Muscle layer of duodenum (tissue), 2 donors: ENCODE data around the gene PRDM16.

Source experiments
- H3K27ac ChIP-seq: one replicate; pipeline ENCODE4 v1.7.0; 2013; ENCODE audit warnings: mild to moderate bottlenecking, low read length
- H3K27me3 ChIP-seq: one replicate; pipeline ENCODE4 v1.7.0; 2013; ENCODE audit warnings: low read depth, mild to moderate bottlenecking, control low read depth, low read length
- H3K36me3 ChIP-seq, 2 donors: one replicate each; pipeline ENCODE4 v1.7.0; 2013; ENCODE audit warnings: low read length in 2 of 2, control low read depth in 1 of 2, mild to moderate bottlenecking in 1 of 2; ENCODE audit not compliant: insufficient read depth in 2 of 2, control insufficient read depth in 1 of 2
- H3K4me1 ChIP-seq, 2 donors: one replicate each; pipeline ENCODE4 v1.7.0; 2013; ENCODE audit warnings: low read length in 2 of 2, mild to moderate bottlenecking in 2 of 2, control low read depth in 1 of 2, moderate library complexity in 1 of 2; ENCODE audit not compliant: insufficient read depth in 2 of 2, control insufficient read depth in 1 of 2
- H3K4me3 ChIP-seq, 2 donors: one replicate each; pipeline ENCODE4 v1.7.0; 2013; ENCODE audit warnings: low read length in 2 of 2, low read depth in 1 of 2, mild to moderate bottlenecking in 1 of 2
- H3K9me3 ChIP-seq, 2 donors: one replicate each; pipeline ENCODE4 v1.7.0; 2013; ENCODE audit warnings: low read length in 2 of 2, control low read depth in 1 of 2, mild to moderate bottlenecking in 1 of 2; ENCODE audit not compliant: control insufficient read depth in 1 of 2
- donor health status: healthy.

The PRDM16 gene

DNA sequence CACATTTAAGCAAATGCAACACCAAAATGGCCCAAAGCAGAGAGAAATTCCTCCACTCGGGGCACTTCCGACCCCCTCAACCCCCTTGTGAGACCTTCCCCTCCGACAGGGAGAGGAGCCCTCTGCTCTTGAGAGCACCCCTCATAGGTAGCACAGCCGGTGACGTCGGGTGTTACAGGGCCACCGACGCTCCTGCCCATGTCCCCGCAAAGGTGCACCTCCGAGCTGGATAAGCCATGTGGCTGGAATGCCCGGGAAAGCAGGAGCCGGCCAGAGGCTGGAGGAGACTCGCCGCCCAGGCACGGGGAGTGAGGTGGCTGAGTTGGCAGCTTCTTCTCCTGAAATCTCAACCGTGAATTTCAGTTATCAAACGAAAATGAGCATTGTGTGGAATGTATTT is 318.4 kb downstream of the PRDM16 start:
- H3K27me3 ChIP-seq: peaks cover 12% of the 10 kb centered on the region
- no peak overlapping the region for H3K27ac ChIP-seq
- H3K4me3 ChIP-seq: no peak overlapping the region
- H3K36me3 ChIP-seq: no peaks in the 10 kb centered on the region
- H3K4me1 ChIP-seq: no peaks in the 10 kb centered on the region
- H3K9me3 ChIP-seq: no peaks in the 10 kb centered on the region

DNA sequence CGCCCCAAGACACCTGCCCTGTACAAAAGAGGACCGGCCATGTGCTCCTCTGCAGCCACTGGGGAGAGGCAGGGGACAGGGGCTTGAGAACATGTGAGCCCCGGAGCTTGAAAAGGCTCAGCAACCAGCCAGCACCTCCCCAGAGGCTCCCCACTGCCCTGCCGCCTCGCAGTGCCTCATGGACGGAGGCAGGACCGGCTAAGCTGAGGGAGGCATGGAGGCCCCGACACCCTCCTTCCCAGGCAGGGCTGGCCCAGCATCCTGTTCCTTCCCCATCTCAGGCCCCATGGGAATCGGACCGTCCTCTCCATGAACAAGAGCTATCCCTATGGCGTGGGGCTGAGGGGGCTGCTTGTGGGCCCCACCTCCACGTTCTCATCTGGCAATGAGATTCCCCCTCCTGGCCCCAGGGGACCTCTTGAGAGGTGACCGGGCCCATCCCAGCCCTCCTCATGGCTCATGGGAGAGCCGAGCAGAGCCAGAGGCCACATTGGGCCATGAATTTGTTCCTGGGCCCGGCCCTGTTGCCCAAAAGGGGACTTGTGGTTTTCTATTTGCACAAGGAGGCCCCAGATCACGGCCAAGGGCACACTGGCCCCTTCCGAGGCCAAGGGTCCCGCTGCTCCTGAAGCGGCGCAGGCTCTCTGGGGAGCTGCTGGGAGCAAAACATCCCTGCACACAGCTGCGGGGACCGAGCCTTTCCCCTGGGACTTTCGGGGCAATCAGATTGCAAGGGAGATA is 320.3 kb downstream of the PRDM16 start:
- peaks cover 0 to 11% of the 10 kb centered on the region in 2 donors for H3K4me1 ChIP-seq
- H3K27ac ChIP-seq: no peak overlapping the region
- no peaks in the 10 kb centered on the region for H3K9me3 ChIP-seq
- H3K4me3 ChIP-seq: no peak overlapping the region
- no peaks in the 10 kb centered on the region for H3K36me3 ChIP-seq
- peaks cover 16% of the 10 kb centered on the region for H3K27me3 ChIP-seq

DNA sequence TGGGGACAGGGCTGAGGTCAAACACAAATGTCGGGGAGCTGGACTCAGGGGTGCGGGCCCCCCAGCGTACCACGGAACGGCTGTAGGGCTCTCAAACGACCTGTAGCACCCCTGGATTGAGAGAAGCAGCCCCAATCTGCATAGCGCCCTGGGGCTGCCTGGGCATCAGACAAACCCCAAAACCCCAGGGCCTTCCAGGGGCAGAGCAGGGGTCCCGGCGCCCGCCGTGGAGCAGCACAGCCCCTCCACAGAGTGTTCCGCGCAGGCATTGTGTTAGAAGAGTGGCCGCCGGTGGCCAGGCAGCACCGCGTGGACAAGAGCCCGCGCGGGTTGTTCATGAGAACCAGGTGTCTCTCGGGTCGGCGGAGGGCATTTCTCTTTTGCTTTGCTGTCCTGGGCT is 321.3 kb downstream of the PRDM16 start:
- no peak overlapping the region for H3K27ac ChIP-seq
- no peaks in the 10 kb centered on the region for H3K36me3 ChIP-seq
- no peaks in the 10 kb centered on the region for H3K9me3 ChIP-seq
- H3K27me3 ChIP-seq: peaks cover 22% of the 10 kb centered on the region
- H3K4me3 ChIP-seq: no peak overlapping the region
- peaks cover 0 to 11% of the 10 kb centered on the region in 2 donors for H3K4me1 ChIP-seq

DNA sequence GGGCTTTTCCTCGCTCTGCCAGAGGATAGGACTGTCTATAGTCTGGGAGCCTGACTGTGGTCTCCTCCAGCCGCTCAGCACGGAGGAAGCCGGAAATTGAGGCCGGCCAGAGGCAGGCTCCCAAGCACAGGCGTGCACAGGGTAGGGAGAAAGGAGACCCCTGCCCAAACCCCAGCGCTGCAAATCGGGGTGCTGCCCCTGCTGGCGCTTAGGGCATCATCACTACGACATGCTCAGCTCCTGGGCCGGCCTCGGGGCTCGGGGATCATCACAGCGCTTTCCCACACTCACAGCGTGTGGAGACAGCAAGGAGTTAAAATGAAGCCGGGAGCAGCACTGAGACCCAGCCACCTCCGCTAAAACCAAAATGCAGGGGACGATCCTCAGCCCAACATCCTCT is 322.7 kb downstream of the PRDM16 start:
- Histone ChIP-seq H3K4me3 (no peak overlapping the region), H3K27ac (no peak overlapping the region), H3K36me3 (no peaks in the 10 kb centered on the region), H3K27me3 (peaks cover 25% of the 10 kb centered on the region), H3K4me1 (peaks cover 0 to 11% of the 10 kb centered on the region in 2 donors), H3K9me3 (no peaks in the 10 kb centered on the region)

- Histone ChIP-seq H3K36me3 (no peaks in the 10 kb centered on the region), H3K4me3 (peak overlapping the region in 1 of 2 donors; percentile 47), H3K9me3 (no peaks in the 10 kb centered on the region), H3K27ac (no peak overlapping the region), H3K4me1 (peaks cover 0 to 11% of the 10 kb centered on the region in 2 donors), H3K27me3 (peaks cover 25% of the 10 kb centered on the region)
These were observed 324.3 kb downstream of the PRDM16 start for GRCh38 chr1:3393024-3393986.

GRCh38 chr1:3393987-3394920 is 325.3 kb downstream of the PRDM16 start:
- H3K27ac ChIP-seq: no peak overlapping the region
- peak overlapping the region in 1 of 2 donors; percentile 47 for H3K4me3 ChIP-seq
- H3K36me3 ChIP-seq: no peaks in the 10 kb centered on the region
- peaks cover 25% of the 10 kb centered on the region for H3K27me3 ChIP-seq
- H3K9me3 ChIP-seq: no peaks in the 10 kb centered on the region
- peaks cover 0 to 11% of the 10 kb centered on the region in 2 donors for H3K4me1 ChIP-seq

- Histone ChIP-seq H3K4me3 (no peak overlapping the region), H3K4me1 (peaks cover 0 to 11% of the 10 kb centered on the region in 2 donors), H3K27me3 (peaks cover 21% of the 10 kb centered on the region)
These were observed 327.4 kb downstream of the PRDM16 start for GRCh38 chr1:3396411-3396810.

GRCh38 chr1:3397311-3397710 is 328.3 kb downstream of the PRDM16 start:
- H3K4me3 ChIP-seq: no peak overlapping the region

More at GRCh38 chr1:3396411-3396810, 327.4 kb downstream of the PRDM16 start:
- Histone ChIP-seq H3K27ac (no peak overlapping the region), H3K36me3 (no peaks in the 10 kb centered on the region), H3K9me3 (no peaks in the 10 kb centered on the region)

GRCh38 chr1:3398396-3399140 is 329.6 kb downstream of the PRDM16 start:
- Histone ChIP-seq H3K4me3 (no peak overlapping the region), H3K36me3 (no peaks in the 10 kb centered on the region), H3K4me1 (peaks cover 0 to 17% of the 10 kb centered on the region in 2 donors), H3K27me3 (peaks cover 9% of the 10 kb centered on the region), H3K9me3 (no peaks in the 10 kb centered on the region), H3K27ac (no peak overlapping the region)

More at GRCh38 chr1:3397311-3397710, 328.3 kb downstream of the PRDM16 start:
- no peak overlapping the region for H3K27ac ChIP-seq
- peaks cover 14% of the 10 kb centered on the region for H3K27me3 ChIP-seq
- H3K4me1 ChIP-seq: peaks cover 0 to 17% of the 10 kb centered on the region in 2 donors
- no peaks in the 10 kb centered on the region for H3K9me3 ChIP-seq
- H3K36me3 ChIP-seq: no peaks in the 10 kb centered on the region

- Histone ChIP-seq H3K27me3 (peaks cover 9% of the 10 kb centered on the region), H3K9me3 (no peaks in the 10 kb centered on the region), H3K4me1 (peaks cover 0 to 11% of the 10 kb centered on the region in 2 donors), H3K4me3 (no peak overlapping the region), H3K36me3 (no peaks in the 10 kb centered on the region), H3K27ac (no peak overlapping the region)
These were observed 330.7 kb downstream of the PRDM16 start for GRCh38 chr1:3399732-3400131.
